ENCODE measurements around the gene IMP4.

DNA sequence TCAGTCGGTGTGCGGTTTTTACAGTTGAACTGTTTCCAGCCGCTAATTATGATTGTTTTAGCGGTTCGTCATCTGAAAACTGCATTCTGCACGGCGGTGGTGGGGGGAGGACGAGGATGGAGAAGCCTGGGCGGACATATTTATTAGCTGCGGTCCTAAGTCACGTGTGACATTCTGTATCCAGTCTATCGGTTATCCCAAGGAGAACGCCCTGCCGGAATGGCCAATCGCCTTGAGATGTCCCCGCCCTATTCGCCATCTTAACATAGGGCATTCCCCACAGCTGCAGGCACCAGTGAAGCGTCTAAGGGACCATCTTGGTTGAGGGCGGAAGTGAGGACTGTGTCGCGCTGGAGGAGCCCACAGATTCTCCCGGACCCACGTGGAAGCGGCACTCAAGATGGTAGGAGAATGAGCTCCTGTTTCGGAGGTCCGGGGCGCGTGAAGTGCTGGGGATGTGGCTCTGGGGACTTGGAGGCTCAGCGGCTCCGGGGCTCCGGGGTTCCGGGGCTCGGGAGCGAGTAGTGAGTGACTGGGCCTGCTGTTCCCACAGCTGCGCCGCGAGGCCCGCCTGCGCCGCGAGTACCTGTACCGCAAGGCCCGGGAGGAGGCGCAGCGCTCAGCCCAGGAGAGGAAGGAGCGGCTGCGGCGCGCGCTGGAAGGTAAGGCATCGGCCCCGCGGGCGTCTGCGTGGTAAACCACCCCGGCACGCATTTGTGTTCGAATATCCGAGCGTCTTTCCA lies at the start of gene IMP4:
- TF ChIP-seq CTCF (IDR thresholded peaks at IDR 0.05; ENCODE audit: low read depth, low read length) = peak; percentile 41
- TF ChIP-seq EZH2phosphoT487 (IDR thresholded peaks at IDR 0.05; ENCODE audit: low read depth) = no peak
